Osteoblast (primary cell): ENCODE results near the gene BCAR3. TPM values are rescaled to one million over a fixed set of nuclear protein-coding genes. Genes with fewer than 3 reads are reported as not detected.
"Not testable (repeated sequence)": the region's sequence is repeated elsewhere in the genome, so short reads cannot be mapped to it uniquely, and the experiment has no call there.

Source experiments
- DNase-seq: peaks from one replicate; pipeline ENCODE4 v3.0.0; 2011; ENCODE audit warnings: low spot score, mixed read lengths; ENCODE audit not compliant: insufficient read length; ENCODE audit errors: missing footprints
- H2AFZ ChIP-seq: 2 replicates; pipeline ENCODE4 v1.6.0; 2011; ENCODE audit warnings: mild to moderate bottlenecking, low read length
- H3K27ac ChIP-seq: 2 replicates; pipeline ENCODE4 v1.5.1; 2011; ENCODE audit warnings: mild to moderate bottlenecking, low read depth, low read length, moderate library complexity
- H3K27me3 ChIP-seq: 2 replicates; pipeline ENCODE4 v1.6.0; 2012; ENCODE audit warnings: mild to moderate bottlenecking, control low read depth, inconsistent platforms, low read length, moderate library complexity; ENCODE audit not compliant: insufficient read depth
- H3K36me3 ChIP-seq: 2 replicates; pipeline ENCODE4 v1.5.1; 2011; ENCODE audit warnings: mild to moderate bottlenecking, low read length, control low read depth, moderate library complexity; ENCODE audit not compliant: insufficient read depth
- H3K4me1 ChIP-seq: 2 replicates; pipeline ENCODE4 v1.5.1; 2011; ENCODE audit warnings: mild to moderate bottlenecking, low read length, control low read depth, moderate library complexity; ENCODE audit not compliant: insufficient read depth
- H3K4me2 ChIP-seq: 2 replicates; pipeline ENCODE4 v1.6.0; 2011; ENCODE audit warnings: mild to moderate bottlenecking, low read length; ENCODE audit not compliant: insufficient read depth
- H3K4me3 ChIP-seq: fragments of 200-600 bp; sonication (generic); 3 replicates; pipeline ENCODE4 v1.5.1; 2012; ENCODE audit warnings: mild to moderate bottlenecking, low read length, inconsistent platforms; ENCODE audit not compliant: insufficient read depth
- H3K79me2 ChIP-seq: 2 replicates; pipeline ENCODE4 v1.6.0; 2012; ENCODE audit warnings: mild to moderate bottlenecking, low read length, control low read depth, inconsistent platforms; ENCODE audit not compliant: insufficient read depth
- H3K9me3 ChIP-seq: 2 replicates; pipeline ENCODE4 v1.5.1; 2011; ENCODE audit warnings: low read depth, low read length, control low read depth
- H4K20me1 ChIP-seq: 2 replicates; pipeline ENCODE4 v1.6.0; 2012; ENCODE audit warnings: mild to moderate bottlenecking, low read length, control low read depth; ENCODE audit not compliant: insufficient read depth
- total RNA-seq: library from RNA; depleted of rRNA; stranded (reverse); fragments of >200 nt; gene quantifications from 2 replicates; pipeline ENCODE4 v1.2.3, GENCODE V29; 2012
- TF ChIP-seq, protein P1 (sequence below): IDR thresholded peaks from 2 replicates; pipeline ENCODE4 v1.5.1; 2011; ENCODE audit warnings: mild to moderate bottlenecking, low read depth, low read length, moderate library complexity; ENCODE audit errors: extremely low read depth

Gene BCAR3
- total RNA-seq, 1 donor: 34.0 TPM

DNA sequence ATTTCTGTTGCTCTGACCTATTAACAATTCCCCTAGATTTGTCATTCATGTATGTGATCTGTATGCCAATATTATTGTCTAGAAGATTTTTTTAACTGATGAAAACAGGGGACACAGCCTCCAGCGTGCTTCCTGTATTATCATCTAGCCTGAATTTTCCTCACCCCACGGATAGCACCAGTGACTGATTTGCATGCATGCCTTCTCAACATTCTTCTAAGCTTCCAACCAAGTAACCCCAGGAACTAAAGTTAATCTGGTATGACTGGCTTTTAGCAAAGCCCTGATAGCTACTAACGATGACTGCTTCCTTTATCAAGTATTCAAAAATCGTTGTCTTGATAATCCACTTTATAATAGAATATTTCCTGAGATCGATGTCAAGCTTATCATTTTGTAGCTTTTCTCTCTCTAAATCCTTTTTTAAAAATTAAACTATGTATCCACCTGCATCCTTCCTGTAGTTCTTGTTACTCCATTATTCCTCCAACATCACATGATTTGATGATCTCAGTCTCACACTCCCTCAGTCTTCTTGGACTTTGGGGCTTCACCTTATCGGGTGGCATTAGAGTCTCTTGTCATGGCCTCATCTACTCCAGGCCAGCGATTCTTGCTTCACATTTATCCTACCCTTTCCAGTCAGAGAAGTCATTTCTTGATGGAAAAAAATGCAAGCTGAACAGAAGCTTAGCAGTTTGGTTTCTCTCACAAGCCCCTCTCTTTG lies 19.0 kb downstream of the BCAR3 start:
- Histone ChIP-seq H3K27me3 (no peaks in the 10 kb centered on the region), H4K20me1 (peaks cover 19% of the 10 kb centered on the region), H3K27ac (peak overlapping the region; percentile 92), H3K4me3 (peak overlapping the region; percentile 31), H3K9me3 (no peaks in the 10 kb centered on the region), H3K79me2 (peaks cover 73% of the 10 kb centered on the region), H3K4me2 (peak overlapping the region; percentile 84), H3K36me3 (peaks cover 29% of the 10 kb centered on the region), H2AFZ (no peak overlapping the region), H3K4me1 (peaks cover 61% of the 10 kb centered on the region)
- TF ChIP-seq, protein P1, sequence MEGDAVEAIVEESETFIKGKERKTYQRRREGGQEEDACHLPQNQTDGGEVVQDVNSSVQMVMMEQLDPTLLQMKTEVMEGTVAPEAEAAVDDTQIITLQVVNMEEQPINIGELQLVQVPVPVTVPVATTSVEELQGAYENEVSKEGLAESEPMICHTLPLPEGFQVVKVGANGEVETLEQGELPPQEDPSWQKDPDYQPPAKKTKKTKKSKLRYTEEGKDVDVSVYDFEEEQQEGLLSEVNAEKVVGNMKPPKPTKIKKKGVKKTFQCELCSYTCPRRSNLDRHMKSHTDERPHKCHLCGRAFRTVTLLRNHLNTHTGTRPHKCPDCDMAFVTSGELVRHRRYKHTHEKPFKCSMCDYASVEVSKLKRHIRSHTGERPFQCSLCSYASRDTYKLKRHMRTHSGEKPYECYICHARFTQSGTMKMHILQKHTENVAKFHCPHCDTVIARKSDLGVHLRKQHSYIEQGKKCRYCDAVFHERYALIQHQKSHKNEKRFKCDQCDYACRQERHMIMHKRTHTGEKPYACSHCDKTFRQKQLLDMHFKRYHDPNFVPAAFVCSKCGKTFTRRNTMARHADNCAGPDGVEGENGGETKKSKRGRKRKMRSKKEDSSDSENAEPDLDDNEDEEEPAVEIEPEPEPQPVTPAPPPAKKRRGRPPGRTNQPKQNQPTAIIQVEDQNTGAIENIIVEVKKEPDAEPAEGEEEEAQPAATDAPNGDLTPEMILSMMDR: no peak
- no peak for DNase-seq

DNA sequence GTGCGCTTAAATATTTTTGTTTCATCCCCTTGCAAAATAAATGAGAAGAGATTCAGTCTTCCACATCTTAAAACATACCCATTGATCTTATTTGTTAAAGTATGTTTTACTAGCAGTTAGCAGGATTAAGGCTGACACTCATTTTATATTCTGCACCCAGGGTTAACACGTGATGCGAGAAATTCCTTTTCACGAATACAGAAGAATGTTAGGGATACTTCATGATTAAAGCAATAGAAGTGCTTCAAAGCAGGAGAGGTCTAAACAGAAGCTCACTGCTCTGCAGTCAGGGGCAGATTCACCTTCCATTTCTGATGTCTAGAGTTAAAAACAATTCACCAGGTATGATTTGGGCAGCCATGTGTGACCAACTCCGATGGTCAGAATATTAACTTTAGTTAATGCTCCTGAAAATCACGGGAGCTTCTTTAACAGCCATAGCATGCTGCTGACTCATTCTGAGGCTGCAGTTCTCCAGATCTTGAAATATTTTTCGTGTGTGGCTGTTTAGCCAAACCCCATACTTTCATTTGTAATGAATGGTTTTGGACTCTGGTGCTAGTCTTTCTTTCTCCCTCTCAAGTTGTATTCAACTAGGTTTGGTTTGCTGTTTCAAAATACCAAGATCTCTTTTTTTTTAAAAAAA lies 19.7 kb downstream of the BCAR3 start:
- H3K9me3 ChIP-seq: no peaks in the 10 kb centered on the region
- H3K27me3 ChIP-seq: no peaks in the 10 kb centered on the region
- H3K4me3 ChIP-seq: peak overlapping the region; percentile 31
- peak; percentile 73 for DNase-seq
- H3K36me3 ChIP-seq: peaks cover 23% of the 10 kb centered on the region
- peak overlapping the region; percentile 84 for H3K4me2 ChIP-seq
- H3K79me2 ChIP-seq: peaks cover 73% of the 10 kb centered on the region
- H2AFZ ChIP-seq: peak overlapping the region; percentile 48
- TF ChIP-seq, protein P1: no peak
- H3K4me1 ChIP-seq: peaks cover 61% of the 10 kb centered on the region
- H3K27ac ChIP-seq: peak overlapping the region; percentile 92
- peaks cover 15% of the 10 kb centered on the region for H4K20me1 ChIP-seq

DNA sequence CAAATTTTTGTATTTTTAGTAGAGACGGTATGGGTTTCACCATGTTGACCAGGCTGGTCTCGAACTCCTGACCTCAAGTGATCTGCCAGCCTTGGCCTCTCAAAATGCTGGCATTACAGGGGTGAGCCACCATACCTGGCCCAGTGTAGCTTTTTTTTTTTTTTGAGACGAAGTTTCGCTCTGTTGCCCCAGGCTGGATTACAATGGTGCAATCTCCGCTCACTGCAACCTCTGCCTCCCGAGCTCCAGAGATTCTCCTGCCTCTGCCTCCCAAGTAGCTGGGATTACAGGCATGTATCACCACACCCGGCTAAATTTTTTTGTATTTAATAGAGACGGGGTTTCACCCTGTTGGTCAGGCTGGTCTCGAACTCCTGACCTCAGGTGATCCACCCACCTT lies 20.3 kb downstream of the BCAR3 start:
- not testable (repeated sequence) for H3K4me2 ChIP-seq, H3K9me3 ChIP-seq, DNase-seq, H2AFZ ChIP-seq, H3K4me3 ChIP-seq, H3K27me3 ChIP-seq
- peaks cover 72% of the 10 kb centered on the region for H3K79me2 ChIP-seq
- peak overlapping the region; percentile 92 for H3K27ac ChIP-seq
- peaks cover 16% of the 10 kb centered on the region for H3K36me3 ChIP-seq
- peaks cover 10% of the 10 kb centered on the region for H4K20me1 ChIP-seq
- peaks cover 57% of the 10 kb centered on the region for H3K4me1 ChIP-seq

DNA sequence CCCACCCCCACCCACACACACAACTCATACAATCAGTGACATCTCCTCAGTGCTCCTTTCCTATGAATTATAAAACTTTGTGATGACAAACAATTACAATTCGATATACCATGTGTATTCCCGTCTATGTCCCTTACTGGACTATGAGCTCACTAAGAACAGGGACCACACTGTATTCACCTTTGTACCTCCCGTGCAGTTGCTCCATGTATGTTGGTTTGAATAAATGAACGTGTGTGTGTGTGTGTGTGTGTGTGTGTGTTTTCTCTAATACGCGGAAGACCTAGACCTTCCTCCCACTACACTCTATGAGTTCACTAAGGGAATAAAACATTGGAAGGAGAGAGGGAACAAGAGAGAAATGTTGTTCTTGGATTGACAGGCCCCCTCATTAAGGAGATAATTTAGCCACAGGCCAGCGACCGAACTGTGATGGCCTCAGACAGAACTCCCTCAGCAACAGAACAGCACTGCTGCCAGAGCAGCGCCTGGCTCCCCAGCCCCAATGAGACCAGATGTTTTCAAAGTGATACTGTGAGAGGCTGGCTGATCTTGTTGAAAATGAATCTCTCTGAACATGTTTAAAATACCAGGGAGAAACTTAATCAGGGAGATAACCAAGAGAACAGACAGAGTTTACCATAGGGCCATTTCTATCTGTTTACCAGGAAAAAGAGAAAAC lies 21.7 kb downstream of the BCAR3 start:
- no peak for DNase-seq
- peaks cover 74% of the 10 kb centered on the region for H3K79me2 ChIP-seq
- peak overlapping the region; percentile 2 for H3K4me2 ChIP-seq
- peaks cover 14% of the 10 kb centered on the region for H3K36me3 ChIP-seq
- H3K4me3 ChIP-seq: no peak overlapping the region
- H4K20me1 ChIP-seq: peaks cover 12% of the 10 kb centered on the region
- H3K9me3 ChIP-seq: no peaks in the 10 kb centered on the region
- peaks cover 52% of the 10 kb centered on the region for H3K4me1 ChIP-seq
- H2AFZ ChIP-seq: no peak overlapping the region
- TF ChIP-seq, protein P1: no peak
- H3K27ac ChIP-seq: peak overlapping the region; percentile 22
- H3K27me3 ChIP-seq: no peaks in the 10 kb centered on the region
